Midbrain (tissue), 1 donor: ENCODE measurements around the gene RHNO1.
A peak's percentile ranks its signal among the peaks of the same experiment; 100 is the strongest.
"Not testable (repeated sequence)": the region's sequence is repeated elsewhere in the genome, so short reads cannot be mapped to it uniquely, and the experiment has no call there.

Source experiments
- DNase-seq: peaks from one replicate; lab custom pipeline; 2025; lab: John Stamatoyannopoulos, UW

Gene RHNO1

GRCh38 chr12:2858944-2859421 is 18.0 kb upstream of the RHNO1 start:
- no peak for DNase-seq

- DNase-seq = no peak
Observed at GRCh38 chr12:2860170-2860569, 16.9 kb upstream of the RHNO1 start.

- DNase-seq = no peak
Observed at GRCh38 chr12:2862876-2863275, 14.1 kb upstream of the RHNO1 start.

GRCh38 chr12:2863402-2863801 is 13.6 kb upstream of the RHNO1 start:
- DNase-seq = not testable (repeated sequence)

GRCh38 chr12:2864198-2864597 is 12.8 kb upstream of the RHNO1 start:
- DNase-seq = no peak

GRCh38 chr12:2868986-2869632 is 7.9 kb upstream of the RHNO1 start:
- DNase-seq = not testable (repeated sequence)

GRCh38 chr12:2876431-2877046 is 484 bp upstream of the RHNO1 start:
- no peak for DNase-seq

- peak; percentile 35 for DNase-seq
Observed at GRCh38 chr12:2877953-2878732, 1.1 kb downstream of the RHNO1 start.

GRCh38 chr12:2879853-2880252 is 2.8 kb downstream of the RHNO1 start:
- no peak for DNase-seq

- DNase-seq = no peak
Observed at GRCh38 chr12:2884810-2885209, 7.8 kb downstream of the RHNO1 start.

- no peak for DNase-seq
Observed at GRCh38 chr12:2886768-2887450, 9.9 kb downstream of the RHNO1 start.

GRCh38 chr12:2890001-2890387 is 13.0 kb downstream of the RHNO1 start:
- DNase-seq = no peak

- DNase-seq = peak; percentile 99
Observed at GRCh38 chr12:2890388-2891239, 13.6 kb downstream of the RHNO1 start, which contains the start of gene TULP3. Gene TULP3 (plus strand): TSS chr12:2890891. CDS start chr12:2890948, 57 bp downstream.

- peak; percentile 33 for DNase-seq
Observed at GRCh38 chr12:2891240-2892053, 14.4 kb downstream of the RHNO1 start.

- DNase-seq = no peak
Observed at GRCh38 chr12:2892246-2892645, 15.2 kb downstream of the RHNO1 start.

GRCh38 chr12:2893007-2893406 is 16.0 kb downstream of the RHNO1 start:
- no peak for DNase-seq

GRCh38 chr12:2895051-2895451 is 18.0 kb downstream of the RHNO1 start:
- peak; percentile 21 for DNase-seq

GRCh38 chr12:2895511-2895910 is 18.5 kb downstream of the RHNO1 start:
- no peak for DNase-seq

GRCh38 chr12:2897418-2897817 is 20.4 kb downstream of the RHNO1 start:
- no peak for DNase-seq

- no peak for DNase-seq
Observed at GRCh38 chr12:2900642-2901041, 23.6 kb downstream of the RHNO1 start.
